CD4-positive, alpha-beta T cell (primary cell): ENCODE data around the gene ZNF280C. TPM values are rescaled to one million over a fixed set of nuclear protein-coding genes. Genes with fewer than 3 reads are reported as not detected.

ENCODE experiments used
- ATAC-seq: fragments of 200-7000 bp; cut with Tn5 transposase; one replicate; pipeline ENCODE4 v1.10.0; 2022; ENCODE audit warnings: mild to moderate bottlenecking; ENCODE audit not compliant: poor library complexity
- CTCF ChIA-PET: fragments of 350-600 bp; sonication (Branson Sonifier 250); formaldehyde crosslinking; loops from one replicate; lab custom pipeline; 2021; ENCODE audit warnings: antibody characterized with exemption, inconsistent platforms; lab: Charles Lee
- POLR2A ChIA-PET: fragments of 350-600 bp; sonication (Branson Sonifier 250); formaldehyde crosslinking; loops from one replicate; lab custom pipeline; 2021; ENCODE audit warnings: antibody characterized with exemption, inconsistent platforms; lab: Charles Lee
- DNase-seq, 14 experiments: peaks; one replicate each; pipeline ENCODE4 v3.0.0-alpha.2; 2013 to 2020; ENCODE audit warnings: mixed read lengths in 2 of 14
- H3K27ac ChIP-seq, 2 donors: one replicate each; pipeline versions ENCODE4 v1.5.1 to v1.7.0; 2013; ENCODE audit warnings: low read length in 2 of 2, low read depth in 1 of 2, mild to moderate bottlenecking in 1 of 2
- H3K27me3 ChIP-seq, 2 experiments: 1 replicate in 1 of 2; 2 replicates in 1 of 2; pipeline versions ENCODE4 v1.6.1 to v1.7.0; 2013; ENCODE audit warnings: low read length in 2 of 2, control low read depth in 1 of 2, mild to moderate bottlenecking in 1 of 2, moderate library complexity in 1 of 2; ENCODE audit not compliant: insufficient read depth in 2 of 2, control insufficient read depth in 1 of 2
- H3K36me3 ChIP-seq: one replicate; pipeline ENCODE4 v1.6.1; 2013; ENCODE audit warnings: low read length, control low read depth; ENCODE audit not compliant: insufficient read depth
- H3K4me1 ChIP-seq: one replicate; pipeline ENCODE4 v1.6.1; 2013; ENCODE audit warnings: low read length, control low read depth; ENCODE audit not compliant: insufficient read depth
- H3K4me3 ChIP-seq: one replicate; pipeline ENCODE4 v1.5.1; 2013; ENCODE audit warnings: mild to moderate bottlenecking, low read length, moderate library complexity
- H3K9me3 ChIP-seq, 2 experiments: 1 replicate in 1 of 2; 2 replicates in 1 of 2; pipeline versions ENCODE4 v1.6.1 to v1.7.0; 2013; ENCODE audit warnings: low read length in 2 of 2, mild to moderate bottlenecking in 2 of 2, control low read depth in 1 of 2, moderate library complexity in 1 of 2; ENCODE audit not compliant: control insufficient read depth in 1 of 2, insufficient read depth in 1 of 2
- H3K27ac Mint-ChIP-seq: one replicate; pipeline ENCODE4 v1.8.0; 2020; ENCODE audit warnings: mixed read lengths
- H3K27me3 Mint-ChIP-seq: one replicate; pipeline ENCODE4 v1.8.0; 2021; ENCODE audit warnings: mixed read lengths
- H3K36me3 Mint-ChIP-seq: one replicate; pipeline ENCODE4 v1.8.0; 2021; ENCODE audit warnings: low read depth, mixed read lengths
- H3K4me1 Mint-ChIP-seq: one replicate; pipeline ENCODE4 v1.8.0; 2021; ENCODE audit warnings: low read depth, mixed read lengths
- H3K4me3 Mint-ChIP-seq: one replicate; pipeline ENCODE4 v1.8.0; 2020; ENCODE audit warnings: mild to moderate bottlenecking, mixed read lengths
- H3K9me3 Mint-ChIP-seq: one replicate; pipeline ENCODE4 v1.8.0; 2020; ENCODE audit warnings: mixed read lengths
- intact Hi-C, 2 experiments: fragments of 100-400 bp; cut with DNase I in 1 of 2; cut with micrococcal nuclease in 1 of 2; formaldehyde crosslinking; loops; one replicate each; pipeline versions ENCODE4 v1.15.1 to v1.9.0; 2023 to 2025; cut with DNase I, micrococcal nuclease
- total RNA-seq, 174 experiments: library from RNA in 2 of 174; stranded (reverse) in 2 of 174; gene quantifications; one replicate each; pipeline ENCODE4 v1.2.3 and lab custom pipeline; 2021 to 2026
- TF ChIP-seq, protein P1 (sequence below): fragments of 200-600 bp; IDR thresholded peaks from one replicate; pipeline ENCODE4 v1.8.0; 2022; ENCODE audit warnings: antibody characterized with exemption, mild to moderate bottlenecking

ZNF280C gene
- total RNA-seq, 2 experiments from 2014 or later = 3.7 to 4.2 TPM

DNA sequence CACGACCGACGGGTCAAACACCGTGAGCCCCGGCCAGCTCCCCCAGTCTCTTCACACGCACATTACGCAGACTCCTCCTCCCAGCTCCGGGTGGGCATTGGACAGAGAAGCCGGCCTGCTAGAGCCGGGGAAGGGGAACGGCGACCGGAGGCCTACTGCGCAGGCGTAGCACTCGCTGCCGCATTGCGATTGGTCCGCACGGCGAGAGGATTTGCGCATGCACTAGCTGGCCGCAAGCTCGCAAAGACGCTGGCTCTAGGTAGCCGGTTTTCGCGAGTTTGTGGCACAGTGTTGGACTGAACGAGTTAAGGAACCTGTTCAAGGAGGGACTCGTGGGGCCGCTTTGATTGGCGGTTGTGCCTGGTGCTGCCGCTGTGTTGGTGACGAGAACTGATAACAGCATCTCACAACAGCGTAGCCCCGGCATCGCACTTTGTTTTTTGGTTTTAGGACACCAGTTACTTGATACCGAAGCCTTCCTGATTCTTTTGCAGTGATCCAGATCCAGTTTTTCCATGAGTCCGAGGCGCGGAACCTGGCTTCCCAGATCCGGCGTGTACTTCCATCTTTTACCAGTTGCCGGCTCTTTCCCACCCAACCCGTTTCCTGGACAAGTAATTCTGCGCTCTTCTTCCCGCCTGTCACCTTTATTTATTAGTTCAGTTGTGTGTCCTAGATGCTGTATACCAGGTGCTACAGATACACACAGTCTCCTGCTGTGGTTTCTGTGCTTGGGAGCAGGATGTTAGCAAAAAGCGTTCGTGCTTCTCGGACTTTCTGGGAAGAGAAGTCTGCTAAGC, 102.8 kb downstream of the ZNF280C start, which contains the start of gene AIFM1:
Gene AIFM1, minus strand, starts transcription at position 139 of the 800 bp plus-strand sequence. CDS start 185 bp downstream, outside the sequence.
- no peaks in the 10 kb centered on the region for H3K27me3 ChIP-seq
- H3K9me3 Mint-ChIP-seq = no peaks in the 10 kb centered on the region
- intact Hi-C loops = no loop called here
- H3K36me3 ChIP-seq = no peaks in the 10 kb centered on the region
- TF ChIP-seq, protein P1, sequence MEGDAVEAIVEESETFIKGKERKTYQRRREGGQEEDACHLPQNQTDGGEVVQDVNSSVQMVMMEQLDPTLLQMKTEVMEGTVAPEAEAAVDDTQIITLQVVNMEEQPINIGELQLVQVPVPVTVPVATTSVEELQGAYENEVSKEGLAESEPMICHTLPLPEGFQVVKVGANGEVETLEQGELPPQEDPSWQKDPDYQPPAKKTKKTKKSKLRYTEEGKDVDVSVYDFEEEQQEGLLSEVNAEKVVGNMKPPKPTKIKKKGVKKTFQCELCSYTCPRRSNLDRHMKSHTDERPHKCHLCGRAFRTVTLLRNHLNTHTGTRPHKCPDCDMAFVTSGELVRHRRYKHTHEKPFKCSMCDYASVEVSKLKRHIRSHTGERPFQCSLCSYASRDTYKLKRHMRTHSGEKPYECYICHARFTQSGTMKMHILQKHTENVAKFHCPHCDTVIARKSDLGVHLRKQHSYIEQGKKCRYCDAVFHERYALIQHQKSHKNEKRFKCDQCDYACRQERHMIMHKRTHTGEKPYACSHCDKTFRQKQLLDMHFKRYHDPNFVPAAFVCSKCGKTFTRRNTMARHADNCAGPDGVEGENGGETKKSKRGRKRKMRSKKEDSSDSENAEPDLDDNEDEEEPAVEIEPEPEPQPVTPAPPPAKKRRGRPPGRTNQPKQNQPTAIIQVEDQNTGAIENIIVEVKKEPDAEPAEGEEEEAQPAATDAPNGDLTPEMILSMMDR = no peak
- peaks cover 25% of the 10 kb centered on the region for H3K4me1 ChIP-seq
- H3K4me3 Mint-ChIP-seq = peak within 1 kb of the TSS; percentile 92
- peak within 1 kb of the TSS; percentile 84 for H3K27ac Mint-ChIP-seq
- ChIA-PET CTCF (interaction anchor here (0.8 to 1.5 kb wide), 2 partner anchors 30 to 45 kb away, joined by 3 read pairs; no protein-coding TSS in a partner anchor), POLR2A (interaction anchor here (0.5 to 1.3 kb wide), 9 partner anchors 12 to 205 kb away, joined by 3 to 5 read pairs (median 3); no protein-coding TSS in a partner anchor)
- ATAC-seq (peak; percentile 89), DNase-seq (peak; percentile 73 to 96 (median 82))
- H3K4me3 ChIP-seq = peak within 1 kb of the TSS; percentile 83
- no peaks in the 10 kb centered on the region for H3K9me3 ChIP-seq
- H3K4me1 Mint-ChIP-seq = peaks cover 43% of the 10 kb centered on the region
- no peaks in the 10 kb centered on the region for H3K27me3 Mint-ChIP-seq
- H3K27ac ChIP-seq = peak within 1 kb of the TSS; percentile 56 to 72
- peaks cover 8% of the 10 kb centered on the region for H3K36me3 Mint-ChIP-seq

DNA sequence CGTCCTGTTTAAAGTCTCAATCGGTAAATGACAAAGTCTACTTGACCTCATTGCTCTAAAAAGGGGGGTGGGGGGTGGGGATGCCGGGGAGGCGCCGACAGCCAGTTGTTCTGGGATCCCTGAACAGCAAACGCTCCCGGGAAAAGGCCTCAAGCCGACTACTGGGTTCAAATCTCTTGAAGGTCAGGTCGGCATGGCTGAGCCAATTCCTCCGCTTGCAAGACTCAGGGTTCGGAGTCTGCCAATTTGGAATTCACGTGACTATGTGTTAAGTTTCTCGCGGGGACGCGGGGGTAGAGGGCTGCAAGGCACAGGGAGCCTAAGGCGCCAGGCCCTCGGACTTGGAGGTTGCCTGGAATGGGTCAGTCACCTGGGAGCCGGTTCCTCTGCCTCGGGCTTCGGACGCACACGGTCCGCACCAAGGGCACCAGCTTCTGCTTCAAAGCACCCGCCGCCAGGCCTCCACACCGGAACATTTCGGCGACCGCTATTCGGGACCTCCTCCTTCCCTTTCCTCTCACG, 103.5 kb downstream of the ZNF280C start:
- Histone ChIP-seq H3K36me3 (no peaks in the 10 kb centered on the region), H3K27me3 (no peaks in the 10 kb centered on the region), H3K9me3 (no peaks in the 10 kb centered on the region), H3K4me3 (peak overlapping the region; percentile 83), H3K27ac (peak overlapping the region; percentile 44 to 56), H3K4me1 (peaks cover 19% of the 10 kb centered on the region)
- ChIA-PET CTCF (interaction anchor here (0.8 to 1.5 kb wide), 2 partner anchors 30 to 44 kb away, joined by 3 read pairs; no protein-coding TSS in a partner anchor), POLR2A (interaction anchor here (0.6 to 1.3 kb wide), 8 partner anchors 11 to 204 kb away, joined by 3 to 5 read pairs (median 4); no protein-coding TSS in a partner anchor)
- no peaks in the 10 kb centered on the region for H3K27me3 Mint-ChIP-seq
- peaks cover 9% of the 10 kb centered on the region for H3K36me3 Mint-ChIP-seq
- intact Hi-C loops = no loop called here
- TF ChIP-seq, protein P1 = no peak
- H3K4me1 Mint-ChIP-seq = peaks cover 36% of the 10 kb centered on the region
- peak overlapping the region; percentile 84 for H3K27ac Mint-ChIP-seq
- ATAC-seq (peak; percentile 30), DNase-seq (peak in 1 of 14 experiments; percentile 23)
- no peaks in the 10 kb centered on the region for H3K9me3 Mint-ChIP-seq
- peak overlapping the region; percentile 92 for H3K4me3 Mint-ChIP-seq

DNA sequence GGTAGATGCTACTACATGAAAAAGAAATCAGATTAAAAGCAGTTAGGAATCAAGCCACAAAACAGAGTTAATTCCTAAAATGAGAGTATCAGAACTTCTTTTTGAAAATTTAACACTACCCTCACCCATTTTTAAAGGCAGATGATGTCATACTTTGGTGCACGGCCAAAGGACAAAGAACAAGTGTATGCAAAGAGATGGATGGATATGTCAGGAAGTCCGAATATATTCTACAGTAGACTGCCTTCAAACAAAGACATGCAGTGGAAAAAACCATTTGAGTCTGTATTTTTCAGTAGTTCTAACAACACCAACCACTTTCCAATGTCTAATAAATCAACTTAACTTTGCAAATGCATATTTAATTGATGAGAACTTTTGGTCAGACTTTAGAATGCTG, 105.3 kb downstream of the ZNF280C start:
- H3K4me1 ChIP-seq = peaks cover 22% of the 10 kb centered on the region
- Mint-ChIP-seq H3K36me3 (peaks cover 11% of the 10 kb centered on the region), H3K4me3 (peak overlapping the region; percentile 51), H3K4me1 (peaks cover 39% of the 10 kb centered on the region), H3K27ac (no peak overlapping the region), H3K9me3 (no peaks in the 10 kb centered on the region), H3K27me3 (no peaks in the 10 kb centered on the region)
- TF ChIP-seq, protein P1 = no peak
- H3K9me3 ChIP-seq = no peaks in the 10 kb centered on the region
- no peak overlapping the region for H3K27ac ChIP-seq
- POLR2A ChIA-PET = no interaction called here
- intact Hi-C loops = no loop called here
- DNase-seq (no peak), ATAC-seq (no peak)
- H3K4me3 ChIP-seq = no peak overlapping the region
- CTCF ChIA-PET = no interaction called here
- no peaks in the 10 kb centered on the region for H3K36me3 ChIP-seq
- no peaks in the 10 kb centered on the region for H3K27me3 ChIP-seq
